HepG2 (cell line): ENCODE results near the gene MUC4. TPM values are rescaled to one million over a fixed set of nuclear protein-coding genes. Genes with fewer than 3 reads are reported as not detected.

ENCODE experiments used
- ATAC-seq: fragments of 200-7000 bp; cut with Tn5 transposase; 3 replicates; pipeline ENCODE4 v1.9.1; 2020; ENCODE audit warnings: mild to moderate bottlenecking, moderate library complexity
- BruUV-seq: library from RNA; stranded (reverse); fragments of 400-500 nt; replicated peaks from 2 replicates; lab custom pipeline; 2021; lab: Mats Ljungman, UMichigan
- CTCF ChIA-PET: fragments of 300-600 bp; formaldehyde crosslinking; extraction: SDS; loops from one replicate; lab custom pipeline; 2021; ENCODE audit warnings: low total read pairs, inconsistent platforms, low intra/inter-chr PET ratio; lab: Yijun Ruan, JAX
- POLR2A ChIA-PET: fragments of 350-600 bp; sonication (Branson Sonifier 250); formaldehyde crosslinking; loops from one replicate; lab custom pipeline; 2020; ENCODE audit warnings: antibody characterized with exemption, inconsistent platforms; lab: Yijun Ruan, JAX
- DNase-seq: peaks from one replicate; pipeline ENCODE4 v3.0.0-alpha.2; 2015; ENCODE audit warnings: low spot score
- FAIRE-seq: peaks from 3 replicates; lab custom pipeline; 2011; peaks lifted over from hg19 to GRCh38; lab: Jason Lieb, UNC
- H2AFZ ChIP-seq: one replicate; pipeline ENCODE4 v1.6.1; 2011; ENCODE audit warnings: low read length, inconsistent platforms
- H3K27ac ChIP-seq: fragments of 300-600 bp; 3 replicates; pipeline ENCODE4 v1.8.0; 2011; ENCODE audit warnings: mixed run types, mild to moderate bottlenecking, mixed read lengths, low read length, inconsistent platforms; ENCODE audit not compliant: insufficient read depth; ENCODE audit errors: extremely low read length
- H3K27me3 ChIP-seq, 2 experiments: fragments of 200-600 bp in 1 of 2; 2 replicates in 1 of 2; 3 replicates in 1 of 2; pipeline versions ENCODE4 v1.6.0 to v1.8.0; 2011; ENCODE audit warnings: low read length in 2 of 2, mild to moderate bottlenecking in 2 of 2, moderate library complexity in 2 of 2, inconsistent platforms in 1 of 2; ENCODE audit not compliant: insufficient read depth in 2 of 2, control insufficient read depth in 1 of 2
- H3K36me3 ChIP-seq, 2 experiments: fragments of 200-600 bp in 1 of 2; replicated peaks in 1 of 2; 2 replicates in 1 of 2; 3 replicates in 1 of 2; pipeline versions ENCODE4 v1.5.1 to v1.8.0; 2011; ENCODE audit warnings: low read length in 2 of 2, inconsistent platforms in 1 of 2; ENCODE audit not compliant: insufficient read depth in 2 of 2, control insufficient read depth in 1 of 2
- H3K4me1 ChIP-seq: 2 replicates; pipeline ENCODE4 v1.5.1; 2012; ENCODE audit warnings: low read length, inconsistent platforms; ENCODE audit not compliant: insufficient read depth
- H3K4me2 ChIP-seq: 2 replicates; pipeline ENCODE4 v1.6.0; 2011; ENCODE audit warnings: low read depth, low read length, inconsistent platforms
- H3K4me3 ChIP-seq, 3 experiments: fragments of 200-600 bp in 1 of 3; sonication (generic), shearing (Covaris generic) in 1 of 3; replicated peaks in 1 of 3; 2 replicates each; pipeline ENCODE4 v1.5.1; 2011 to 2016; ENCODE audit warnings: low read length in 3 of 3, inconsistent platforms in 2 of 3, low read depth in 2 of 3, mild to moderate bottlenecking in 2 of 3, control low read depth in 1 of 3, mixed read lengths in 1 of 3; ENCODE audit not compliant: insufficient read depth in 1 of 3
- H3K79me2 ChIP-seq: one replicate; pipeline ENCODE4 v1.6.1; 2011; ENCODE audit warnings: low read length, inconsistent platforms; ENCODE audit not compliant: insufficient read depth
- H3K9ac ChIP-seq: 2 replicates; pipeline ENCODE4 v1.6.0; 2011; ENCODE audit warnings: mild to moderate bottlenecking, low read depth, low read length, inconsistent platforms; ENCODE audit not compliant: insufficient read depth
- H3K9me3 ChIP-seq: 2 replicates; pipeline ENCODE4 v1.5.1; 2012; ENCODE audit warnings: mild to moderate bottlenecking, low read length
- H4K20me1 ChIP-seq: 2 replicates; pipeline ENCODE4 v1.6.0; 2011; ENCODE audit warnings: inconsistent platforms, mild to moderate bottlenecking, low read length, moderate library complexity; ENCODE audit not compliant: insufficient read depth
- NFKBIZ ChIP-seq: IDR thresholded peaks from 2 replicates; pipeline ENCODE4 v1.6.1; 2018; ENCODE audit warnings: missing genetic modification reagents, missing compliant biosample characterization
- SRSF4 ChIP-seq: fragments of 200-400 bp; formaldehyde crosslinking; IDR thresholded peaks from one replicate; pipeline ENCODE4 v1.6.1; 2018; ENCODE audit warnings: mild to moderate bottlenecking, low read depth, low read length, moderate library complexity; ENCODE audit not compliant: poor library complexity, severe bottlenecking
- TEAD2 ChIP-seq: sonication (generic); formaldehyde crosslinking; IDR thresholded peaks from 2 replicates; pipeline ENCODE4 v1.9.0; 2021; ENCODE audit warnings: missing genetic modification reagents
- ZNF629 ChIP-seq: sonication (generic); formaldehyde crosslinking; conservative IDR thresholded peaks from 2 replicates; pipeline ENCODE4 v1.5.0; 2020; ENCODE audit warnings: missing genetic modification reagents
- WGBS: methylation state at CpG from one replicate; pipeline ENCODE4 v1.1.6; 2017; ENCODE audit warnings: low lambda C conversion rate; 5-methylcytosine and 5-hydroxymethylcytosine counted together
- in situ Hi-C: cut with HindIII; loops from 2 replicates; pipeline ENCODE4 v1.10.0; 2017; ENCODE audit warnings: low pct_unique_long_range_greater_than_20kb; ENCODE audit not compliant: extremely low pct_ligation_motif_present
- intact Hi-C: fragments of 100-400 bp; cut with micrococcal nuclease; formaldehyde crosslinking; loops from one replicate; pipeline ENCODE4 v1.10.0; 2022; ENCODE audit not compliant: unreplicated experiment
- polyA plus RNA-seq, 8 experiments: library from polyadenylated mRNA; depleted of rRNA in 3 of 8; stranded (reverse) in 7 of 8; unstranded in 1 of 8; fragments of >200 nt; fragmentation: Illumina TruSeq in 4 of 8; extraction: Trizol in 4 of 8; gene quantifications; 2 replicates each; pipeline versions ENCODE4 v1.2.1 to v1.2.3, GENCODE V29; 2011 to 2016; ENCODE audit warnings: low read depth in 4 of 8, missing spikeins in 1 of 8, mixed read lengths in 1 of 8; ENCODE audit not compliant: insufficient read depth in 1 of 8
- total RNA-seq, 5 experiments: library from RNA; depleted of rRNA; stranded (reverse); fragments of >200 nt; fragmentation: Illumina TruSeq; extraction: Trizol; gene quantifications; 2 replicates each; pipeline ENCODE4 v1.2.3, GENCODE V29; 2016; ENCODE audit warnings: low read depth in 1 of 5
- TF ChIP-seq, protein P1 (sequence below), 2 experiments: fragments of 450-650 bp in 1 of 2; sonication (generic) in 1 of 2; formaldehyde crosslinking in 1 of 2; IDR thresholded peaks; 2 replicates each; pipeline versions ENCODE4 v1.6.1 to v1.8.0; 2016 to 2022; ENCODE audit warnings: antibody characterized with exemption in 1 of 2, mild to moderate bottlenecking in 1 of 2, missing genetic modification reagents in 1 of 2
- TF ChIP-seq, protein P2 (sequence below): sonication (generic); formaldehyde crosslinking; IDR thresholded peaks from 2 replicates; pipeline ENCODE4 v1.4.0; 2020; ENCODE audit warnings: missing genetic modification reagents, borderline replicate concordance

Gene MUC4
- total and polyA plus RNA-seq, 2 of the 13 experiments (the other 11 are each of a cell fraction or from before 2014, with no cell fraction given): not detected

DNA sequence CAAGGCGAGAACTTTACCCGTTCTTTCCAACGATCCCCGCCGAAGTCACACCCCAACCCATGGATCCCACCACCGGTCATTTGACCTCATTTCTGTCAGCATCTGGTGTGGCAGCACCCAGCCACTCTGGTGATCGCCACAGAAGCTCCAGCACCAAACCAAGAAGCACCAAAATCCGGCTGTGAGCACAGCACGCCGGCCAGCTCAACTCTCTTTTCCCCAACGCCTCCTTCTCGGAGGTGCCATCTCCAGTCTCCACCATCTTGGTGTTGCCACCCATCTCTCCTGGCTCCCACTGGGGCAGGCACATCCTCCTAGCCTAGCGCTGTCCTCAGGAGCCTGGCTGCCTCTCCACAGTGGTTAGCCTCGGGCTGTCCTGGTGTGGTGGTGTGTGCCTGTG is 6.5 kb downstream of the MUC4 start (continued):
- TF ChIP-seq, protein P1, sequence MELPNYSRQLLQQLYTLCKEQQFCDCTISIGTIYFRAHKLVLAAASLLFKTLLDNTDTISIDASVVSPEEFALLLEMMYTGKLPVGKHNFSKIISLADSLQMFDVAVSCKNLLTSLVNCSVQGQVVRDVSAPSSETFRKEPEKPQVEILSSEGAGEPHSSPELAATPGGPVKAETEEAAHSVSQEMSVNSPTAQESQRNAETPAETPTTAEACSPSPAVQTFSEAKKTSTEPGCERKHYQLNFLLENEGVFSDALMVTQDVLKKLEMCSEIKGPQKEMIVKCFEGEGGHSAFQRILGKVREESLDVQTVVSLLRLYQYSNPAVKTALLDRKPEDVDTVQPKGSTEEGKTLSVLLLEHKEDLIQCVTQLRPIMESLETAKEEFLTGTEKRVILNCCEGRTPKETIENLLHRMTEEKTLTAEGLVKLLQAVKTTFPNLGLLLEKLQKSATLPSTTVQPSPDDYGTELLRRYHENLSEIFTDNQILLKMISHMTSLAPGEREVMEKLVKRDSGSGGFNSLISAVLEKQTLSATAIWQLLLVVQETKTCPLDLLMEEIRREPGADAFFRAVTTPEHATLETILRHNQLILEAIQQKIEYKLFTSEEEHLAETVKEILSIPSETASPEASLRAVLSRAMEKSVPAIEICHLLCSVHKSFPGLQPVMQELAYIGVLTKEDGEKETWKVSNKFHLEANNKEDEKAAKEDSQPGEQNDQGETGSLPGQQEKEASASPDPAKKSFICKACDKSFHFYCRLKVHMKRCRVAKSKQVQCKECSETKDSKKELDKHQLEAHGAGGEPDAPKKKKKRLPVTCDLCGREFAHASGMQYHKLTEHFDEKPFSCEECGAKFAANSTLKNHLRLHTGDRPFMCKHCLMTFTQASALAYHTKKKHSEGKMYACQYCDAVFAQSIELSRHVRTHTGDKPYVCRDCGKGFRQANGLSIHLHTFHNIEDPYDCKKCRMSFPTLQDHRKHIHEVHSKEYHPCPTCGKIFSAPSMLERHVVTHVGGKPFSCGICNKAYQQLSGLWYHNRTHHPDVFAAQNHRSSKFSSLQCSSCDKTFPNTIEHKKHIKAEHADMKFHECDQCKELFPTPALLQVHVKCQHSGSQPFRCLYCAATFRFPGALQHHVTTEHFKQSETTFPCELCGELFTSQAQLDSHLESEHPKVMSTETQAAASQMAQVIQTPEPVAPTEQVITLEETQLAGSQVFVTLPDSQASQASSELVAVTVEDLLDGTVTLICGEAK (IDR thresholded peaks at IDR 0.05): no peak
- TF ChIP-seq, protein P1 (CRISPR knock-in tag; IDR thresholded peaks at IDR 0.05): no peak

DNA sequence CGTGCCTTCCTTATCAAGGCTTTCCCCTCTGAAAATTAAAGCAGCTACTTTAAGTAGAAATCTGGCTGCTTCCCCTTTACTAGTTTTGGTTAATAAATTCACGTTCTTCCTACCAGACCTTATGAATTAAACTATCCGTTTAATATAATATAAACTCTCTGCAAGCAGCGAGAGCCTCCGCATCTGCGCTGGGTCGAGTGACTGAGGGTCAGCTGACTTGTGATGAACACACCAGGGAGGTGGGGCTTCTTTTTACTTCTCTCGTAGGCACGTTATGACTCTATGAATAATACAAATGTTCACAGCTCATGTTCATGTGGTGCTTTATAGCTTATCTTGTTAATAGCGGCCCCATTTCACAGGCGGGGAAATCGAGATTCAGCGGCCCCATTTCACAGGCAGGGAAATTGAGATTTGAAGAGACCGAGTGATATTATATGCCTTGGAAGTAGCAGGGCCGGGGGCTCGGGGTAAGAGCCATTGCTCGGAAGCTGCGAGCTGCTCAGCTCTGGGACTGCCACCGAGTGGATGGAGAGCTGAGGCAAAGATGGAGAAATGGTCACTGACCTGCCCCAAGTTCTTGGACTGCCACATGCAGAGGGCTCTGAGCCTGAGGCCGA is 8.3 kb downstream of the MUC4 start:
- Histone ChIP-seq H2AFZ (no peak overlapping the region), H3K9me3 (no peaks in the 10 kb centered on the region), H3K4me3 (no peak overlapping the region), H3K79me2 (no peaks in the 10 kb centered on the region), H3K27ac (no peak overlapping the region), H3K27me3 (peaks cover 16 to 79% of the 10 kb centered on the region in 2 experiments), H3K4me1 (no peaks in the 10 kb centered on the region), H3K9ac (no peak overlapping the region), H3K4me2 (no peak overlapping the region), H4K20me1 (no peaks in the 10 kb centered on the region), H3K36me3 (no peaks in the 10 kb centered on the region)
- TF ChIP-seq SRSF4 (no peak), ZNF629 (CRISPR knock-in tag) (peak; percentile 58), NFKBIZ (CRISPR knock-in tag) (no peak), TEAD2 (CRISPR knock-in tag) (no peak)
- TF ChIP-seq, protein P2, sequence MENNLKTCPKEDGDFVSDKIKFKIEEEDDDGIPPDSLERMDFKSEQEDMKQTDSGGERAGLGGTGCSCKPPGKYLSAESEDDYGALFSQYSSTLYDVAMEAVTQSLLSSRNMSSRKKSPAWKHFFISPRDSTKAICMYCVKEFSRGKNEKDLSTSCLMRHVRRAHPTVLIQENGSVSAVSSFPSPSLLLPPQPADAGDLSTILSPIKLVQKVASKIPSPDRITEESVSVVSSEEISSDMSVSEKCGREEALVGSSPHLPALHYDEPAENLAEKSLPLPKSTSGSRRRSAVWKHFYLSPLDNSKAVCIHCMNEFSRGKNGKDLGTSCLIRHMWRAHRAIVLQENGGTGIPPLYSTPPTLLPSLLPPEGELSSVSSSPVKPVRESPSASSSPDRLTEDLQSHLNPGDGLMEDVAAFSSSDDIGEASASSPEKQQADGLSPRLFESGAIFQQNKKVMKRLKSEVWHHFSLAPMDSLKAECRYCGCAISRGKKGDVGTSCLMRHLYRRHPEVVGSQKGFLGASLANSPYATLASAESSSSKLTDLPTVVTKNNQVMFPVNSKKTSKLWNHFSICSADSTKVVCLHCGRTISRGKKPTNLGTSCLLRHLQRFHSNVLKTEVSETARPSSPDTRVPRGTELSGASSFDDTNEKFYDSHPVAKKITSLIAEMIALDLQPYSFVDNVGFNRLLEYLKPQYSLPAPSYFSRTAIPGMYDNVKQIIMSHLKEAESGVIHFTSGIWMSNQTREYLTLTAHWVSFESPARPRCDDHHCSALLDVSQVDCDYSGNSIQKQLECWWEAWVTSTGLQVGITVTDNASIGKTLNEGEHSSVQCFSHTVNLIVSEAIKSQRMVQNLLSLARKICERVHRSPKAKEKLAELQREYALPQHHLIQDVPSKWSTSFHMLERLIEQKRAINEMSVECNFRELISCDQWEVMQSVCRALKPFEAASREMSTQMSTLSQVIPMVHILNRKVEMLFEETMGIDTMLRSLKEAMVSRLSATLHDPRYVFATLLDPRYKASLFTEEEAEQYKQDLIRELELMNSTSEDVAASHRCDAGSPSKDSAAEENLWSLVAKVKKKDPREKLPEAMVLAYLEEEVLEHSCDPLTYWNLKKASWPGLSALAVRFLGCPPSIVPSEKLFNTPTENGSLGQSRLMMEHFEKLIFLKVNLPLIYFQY: no peak
- intact Hi-C loops (no loop called here), in situ Hi-C loops (no loop called here)
- FAIRE-seq (no peak), ATAC-seq (no peak), DNase-seq (no peak)
- WGBS: 34% methylated on average over 20 of the region's 20 CpGs
- BruUV-seq: no TSS peak
- POLR2A ChIA-PET: no interaction called here
- CTCF ChIA-PET: no interaction called here
